Stimulated activated CD4-positive, alpha-beta T cell treated with anti-CD3 and anti-CD28 coated beads, TNF-alpha, amount 100 ng/mL, for 1 hour (primary cell): ENCODE data around the gene CGB1.
"Not testable (repeated sequence)": the region's sequence is repeated elsewhere in the genome, so short reads cannot be mapped to it uniquely, and the experiment has no call there.

Experiments
- DNase-seq, 3 donors: peaks; one replicate each; pipeline ENCODE4 v3.0.0-alpha.2; 2020; ENCODE audit warnings: low read depth in 3 of 3, low spot score in 1 of 3

CGB1 gene

GRCh38 chr19:49036815-49037214 is at the start of gene CGB1:
CGB1 (minus strand) TSS chr19:49036895; CDS start chr19:49036711, 184 bp downstream.
- not testable (repeated sequence) for DNase-seq

- DNase-seq, result no peak
These were observed 49.6 kb upstream of the CGB1 start for GRCh38 chr19:49086296-49086695.

GRCh38 chr19:49085868-49086232 is 49.2 kb upstream of the CGB1 start:
- DNase-seq, result no peak

GRCh38 chr19:49085020-49085867 is 48.5 kb upstream of the CGB1 start, which contains the start of gene SNRNP70:
SNRNP70 (plus strand) TSS chr19:49085451; CDS start chr19:49086415, 964 bp downstream.
- peak; percentile 97 to 100 (median 99) for DNase-seq

DNA sequence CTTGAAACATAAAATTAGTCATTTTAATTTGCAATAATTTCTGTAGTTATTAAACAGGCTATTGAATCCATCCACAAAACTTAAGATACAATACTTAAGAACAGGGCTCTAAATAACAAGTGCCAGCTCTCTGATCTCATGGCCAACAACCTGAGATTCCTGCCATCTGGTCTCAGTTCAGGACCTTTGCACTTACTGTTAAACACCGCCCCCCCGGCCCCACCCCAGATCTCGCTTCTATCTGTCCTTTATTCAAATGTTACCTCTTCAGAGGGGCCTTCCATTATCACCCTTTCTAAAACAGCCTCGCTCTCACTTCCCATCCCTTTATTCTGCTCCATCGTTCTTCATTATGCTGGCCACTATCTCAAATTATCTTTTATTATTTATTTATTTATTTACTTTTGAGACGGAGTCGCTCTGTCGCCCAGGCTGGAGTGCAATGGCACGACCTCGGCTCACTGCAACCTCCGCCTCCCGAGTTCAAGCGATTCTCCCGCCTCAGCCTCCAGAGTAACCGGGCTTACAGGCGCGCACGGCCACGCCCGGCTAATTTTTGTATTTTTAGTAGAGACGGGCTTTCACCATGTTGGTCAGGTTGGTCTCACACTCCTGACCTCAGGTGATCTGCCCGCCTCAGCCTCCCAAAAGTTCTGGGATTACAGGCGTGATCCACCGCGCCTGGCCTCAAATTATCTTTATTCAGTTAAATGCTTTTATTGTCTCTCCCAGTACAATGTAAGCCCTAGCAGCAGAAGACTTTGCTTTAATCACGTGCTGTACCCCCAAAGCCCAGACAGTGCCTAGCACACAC is 47.7 kb upstream of the CGB1 start:
- no peak for DNase-seq

DNA sequence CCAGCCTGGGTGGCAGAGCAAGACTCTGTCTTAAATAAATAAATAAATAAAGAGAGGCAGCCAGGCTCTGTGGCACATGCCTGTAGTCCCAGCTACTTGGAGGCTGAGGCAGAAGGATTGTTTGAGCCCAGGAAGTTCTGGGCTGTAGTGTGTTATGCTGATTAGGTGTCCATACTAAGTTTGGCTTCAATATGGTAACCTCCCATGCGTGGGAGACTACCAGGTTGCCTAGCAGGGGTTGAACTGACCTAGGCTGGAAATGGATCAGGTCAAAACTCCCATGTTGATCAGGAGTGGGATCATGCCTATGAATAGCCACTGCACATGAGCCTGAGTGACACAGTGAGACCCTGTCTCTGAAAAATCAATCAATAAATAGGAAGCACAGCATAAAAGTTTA is 44.6 kb upstream of the CGB1 start:
- DNase-seq, result no peak

- DNase-seq, result no peak
These were observed 43.7 kb upstream of the CGB1 start for GRCh38 chr19:49080392-49080791.

GRCh38 chr19:49074869-49075268 is 38.2 kb upstream of the CGB1 start:
- DNase-seq, result not testable (repeated sequence)

DNA sequence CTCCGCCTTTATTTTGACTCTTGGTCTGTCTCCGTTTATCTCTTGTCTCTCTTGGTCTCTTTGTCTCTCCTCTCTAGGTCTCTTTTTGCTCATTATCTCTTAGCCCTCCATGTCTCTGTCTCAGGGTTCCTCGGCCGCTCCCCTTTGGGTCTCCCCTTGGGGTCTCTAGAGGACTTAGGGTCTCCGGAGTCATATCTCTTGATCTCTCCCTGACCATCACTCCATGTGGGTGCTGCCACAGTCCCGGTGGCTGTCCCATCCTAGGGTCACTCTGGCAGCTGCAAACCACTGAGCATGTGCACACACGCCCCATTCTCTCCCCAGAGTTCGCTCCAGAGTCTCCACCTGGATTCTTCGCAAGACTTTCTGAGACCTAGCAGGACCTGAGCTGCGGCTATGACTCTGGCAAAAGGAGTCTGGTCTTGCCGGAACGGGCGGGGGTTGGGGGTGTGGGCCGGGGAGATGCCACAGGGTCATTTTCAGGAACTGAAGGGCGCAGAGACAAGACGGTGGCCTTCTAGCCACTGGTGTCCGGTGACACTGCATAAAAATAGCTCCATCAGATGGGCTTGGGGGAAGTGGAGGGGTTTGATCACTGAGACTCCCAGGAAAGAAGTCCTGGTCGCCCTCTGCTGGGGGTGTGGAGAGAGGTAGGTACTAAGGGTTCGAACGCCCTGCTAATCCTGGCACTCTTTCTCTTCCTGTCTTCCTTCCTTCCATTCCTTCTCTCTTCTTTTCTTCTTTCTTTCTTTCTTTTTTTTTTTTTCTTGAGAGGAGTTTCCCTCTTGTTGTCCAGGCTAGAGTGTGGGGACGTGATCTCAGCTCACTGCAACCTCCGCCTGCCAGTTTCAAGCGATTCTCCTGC is 37.1 kb upstream of the CGB1 start:
- DNase-seq, result no peak

- no peak for DNase-seq
These were observed 35.3 kb upstream of the CGB1 start for GRCh38 chr19:49071860-49072547.

GRCh38 chr19:49070416-49070815 is 33.7 kb upstream of the CGB1 start:
- no peak for DNase-seq

DNA sequence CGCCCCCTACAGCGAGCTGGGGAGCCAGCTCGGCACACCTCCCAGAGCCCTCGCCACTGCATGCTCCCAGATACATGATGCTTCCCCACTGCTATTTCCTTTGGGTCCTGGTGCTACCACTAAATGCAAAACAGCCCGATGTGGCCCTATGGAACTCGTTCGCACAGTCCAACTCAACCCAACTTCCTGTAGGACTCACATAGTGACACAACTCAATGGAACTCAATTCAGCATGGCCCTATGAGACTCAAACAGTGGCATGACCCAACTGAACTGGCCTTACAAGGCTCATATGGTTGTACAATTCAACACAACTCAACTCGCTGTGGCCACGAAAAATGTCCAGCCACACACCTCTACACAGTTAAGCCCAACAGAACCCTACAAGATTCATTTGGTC is 32.3 kb upstream of the CGB1 start:
- DNase-seq, result no peak

GRCh38 chr19:49067554-49067953 is 30.9 kb upstream of the CGB1 start:
- DNase-seq, result no peak

GRCh38 chr19:49065905-49066512 is 29.3 kb upstream of the CGB1 start:
- no peak for DNase-seq

DNA sequence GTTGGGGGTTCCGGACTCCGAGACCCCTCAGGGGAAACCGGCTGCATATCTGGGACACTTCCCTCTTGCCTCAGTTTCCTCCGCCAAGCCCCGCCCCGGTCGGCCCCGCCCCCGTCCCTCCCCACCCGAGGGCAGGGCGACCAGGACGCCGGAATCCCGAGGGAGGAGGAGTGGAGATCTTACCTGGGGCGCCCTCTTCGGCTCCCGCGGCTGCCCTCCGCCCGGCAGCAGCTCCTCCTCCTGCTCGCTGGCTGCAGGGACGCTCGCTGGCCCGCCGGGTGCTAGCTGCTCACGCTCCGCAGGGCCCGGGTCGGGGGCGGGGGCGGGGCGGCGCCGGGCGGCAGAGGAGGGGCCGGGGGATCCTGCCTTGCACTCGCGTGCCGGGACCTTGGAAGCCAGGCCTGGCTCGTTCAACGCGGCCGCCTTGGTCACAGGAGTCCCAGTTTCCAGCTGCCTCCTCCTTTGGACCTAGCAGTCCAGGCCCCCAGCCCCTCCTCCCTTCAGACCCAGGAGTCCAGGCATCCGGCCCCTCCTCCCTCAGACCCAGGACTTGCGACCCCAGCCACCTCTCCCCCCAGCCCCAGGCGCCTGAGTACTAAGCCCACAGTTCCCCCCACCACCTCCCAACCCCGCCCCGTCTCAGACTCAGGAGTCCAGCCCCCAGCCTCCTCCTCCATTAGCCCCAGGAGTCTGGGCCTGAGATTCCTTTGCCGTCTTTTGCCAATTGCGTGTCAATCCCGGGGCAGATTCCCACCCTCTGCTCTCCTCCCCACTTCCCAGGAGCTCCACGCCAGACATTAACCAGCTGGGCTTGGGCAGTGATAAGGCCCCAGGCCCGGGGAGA is 28.3 kb upstream of the CGB1 start, which contains the start of gene NTF4:
TSS of gene NTF4 (minus strand) at position 51 of the 844 bp plus-strand sequence. CDS start 2,821 bp downstream, outside the sequence.
- no peak for DNase-seq

DNA sequence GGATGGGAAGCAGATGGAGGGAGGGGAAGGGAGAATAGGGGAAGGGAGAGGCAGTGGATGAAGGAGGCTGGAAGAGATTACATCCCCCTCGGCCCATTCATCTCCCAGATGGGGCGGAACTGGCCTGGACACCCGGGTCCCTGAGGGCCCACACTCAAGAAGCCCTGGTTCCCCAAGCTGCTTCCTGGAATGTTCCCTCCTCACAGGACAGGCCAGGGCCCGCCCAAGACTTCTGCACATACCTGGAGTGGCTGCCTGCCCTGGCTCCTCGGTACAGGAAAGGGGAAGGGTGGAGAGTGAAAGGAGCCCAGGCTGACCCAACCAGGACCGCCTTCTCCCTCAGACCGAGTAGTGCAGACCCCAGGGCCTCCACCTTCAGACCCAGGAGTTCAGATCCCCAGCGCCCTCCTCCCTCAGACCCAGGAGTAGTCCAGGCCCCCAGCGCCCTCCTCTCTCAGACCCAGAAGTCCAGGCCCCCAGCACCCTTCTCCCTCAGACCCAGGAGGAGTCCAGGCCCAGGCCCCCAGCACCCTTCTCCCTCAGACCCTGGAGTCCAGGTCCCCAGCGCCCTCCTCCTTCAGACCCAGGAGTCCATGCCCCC is 27.4 kb upstream of the CGB1 start:
- DNase-seq, result no peak

DNA sequence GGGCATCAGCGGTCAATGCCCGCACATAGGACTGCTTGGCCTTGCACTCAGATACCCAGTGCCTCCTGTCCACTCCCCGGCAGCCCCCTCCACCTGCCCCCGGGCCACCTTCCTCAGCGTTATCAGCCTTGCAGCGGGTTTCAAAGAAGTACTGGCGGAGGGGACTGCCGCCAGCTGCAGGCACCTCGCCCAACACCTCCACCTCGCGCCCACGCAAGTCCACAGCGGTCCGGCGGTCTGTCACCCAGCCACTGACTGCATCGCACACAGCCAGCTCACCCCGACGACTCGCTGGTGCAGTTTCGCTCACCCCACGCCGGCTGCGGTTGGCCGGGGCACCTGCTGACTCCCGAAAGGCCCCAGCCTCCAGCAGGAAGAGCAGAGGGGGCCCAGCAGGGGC is 24.8 kb upstream of the CGB1 start:
- DNase-seq, result no peak

- no peak for DNase-seq
These were observed 24.3 kb upstream of the CGB1 start for GRCh38 chr19:49061000-49061399.

DNA sequence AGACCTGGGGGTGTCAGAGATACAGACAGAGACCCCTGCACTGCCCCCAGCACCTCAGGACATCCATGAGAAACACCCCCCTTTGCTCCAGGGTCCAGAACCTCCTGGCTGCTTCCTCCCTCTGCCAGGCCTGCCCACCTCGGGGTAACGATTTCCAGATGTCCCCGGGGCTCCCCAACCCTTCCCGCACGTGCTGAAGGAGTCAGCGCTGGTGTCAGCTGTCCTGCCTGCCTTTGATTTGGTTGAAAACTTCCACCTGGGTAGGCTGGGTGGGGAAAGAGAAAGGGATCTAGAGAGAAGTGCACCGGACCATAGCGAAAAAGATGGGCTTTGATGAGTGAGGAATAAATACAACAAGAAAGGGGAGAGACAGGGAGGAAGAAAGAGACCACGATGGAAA is 22.4 kb upstream of the CGB1 start:
- DNase-seq, result no peak
